Natural killer cell (primary cell): Measurements from ENCODE around the gene CCDC88B. TPM values are rescaled to one million over a fixed set of nuclear protein-coding genes. Genes with fewer than 3 reads are reported as not detected.

Source experiments
- ATAC-seq, 3 donors: fragments of 150-1000 bp in 2 of 3; fragments of 200-7000 bp in 1 of 3; cut with Tn5 transposase; 1 replicate in 1 of 3; 2 replicates in 2 of 3; pipeline ENCODE4 v1.10.0; 2021; ENCODE audit warnings: mild to moderate bottlenecking in 2 of 3, moderate library complexity in 2 of 3
- DNase-seq, 2 donors: peaks; one replicate each; pipeline versions ENCODE4 v3.0.0 to v3.0.0-alpha.2; 2013 to 2021; ENCODE audit warnings: mixed read lengths in 1 of 2
- H3K27ac ChIP-seq: one replicate; pipeline ENCODE4 v1.5.1; 2013; ENCODE audit warnings: mild to moderate bottlenecking, low read length
- H3K27me3 ChIP-seq: one replicate; pipeline ENCODE4 v1.6.1; 2013; ENCODE audit warnings: low read length; ENCODE audit not compliant: control insufficient read depth, insufficient read depth
- H3K36me3 ChIP-seq: one replicate; pipeline ENCODE4 v1.6.1; 2013; ENCODE audit warnings: low read length; ENCODE audit not compliant: control insufficient read depth, insufficient read depth
- H3K4me1 ChIP-seq: one replicate; pipeline ENCODE4 v1.6.1; 2013; ENCODE audit warnings: low read length; ENCODE audit not compliant: control insufficient read depth, insufficient read depth
- H3K4me3 ChIP-seq: one replicate; pipeline ENCODE4 v1.5.1; 2013; ENCODE audit warnings: low read length
- H3K9me3 ChIP-seq: one replicate; pipeline ENCODE4 v1.6.1; 2013; ENCODE audit warnings: low read length; ENCODE audit not compliant: control insufficient read depth, insufficient read depth
- H3K27ac Mint-ChIP-seq, 2 donors: one replicate each; pipeline ENCODE4 v1.8.0; 2022; ENCODE audit warnings: mild to moderate bottlenecking in 2 of 2, mixed read lengths in 2 of 2, moderate library complexity in 1 of 2
- H3K27me3 Mint-ChIP-seq, 2 donors: one replicate each; pipeline ENCODE4 v1.8.0; 2022; ENCODE audit warnings: low read depth in 2 of 2, mixed read lengths in 2 of 2
- H3K36me3 Mint-ChIP-seq: one replicate; pipeline ENCODE4 v1.8.0; 2022; ENCODE audit warnings: mixed read lengths
- H3K4me1 Mint-ChIP-seq, 2 donors: one replicate each; pipeline ENCODE4 v1.8.0; 2022; ENCODE audit warnings: mixed read lengths in 2 of 2
- H3K4me3 Mint-ChIP-seq: one replicate; pipeline ENCODE4 v1.8.0; 2022; ENCODE audit warnings: mild to moderate bottlenecking, moderate library complexity, mixed read lengths
- H3K9me3 Mint-ChIP-seq, 2 donors: one replicate each; pipeline ENCODE4 v1.8.0; 2022; ENCODE audit warnings: mixed read lengths in 2 of 2
- CTCF ChIP-seq: fragments of 200-600 bp; IDR thresholded peaks from one replicate; pipeline ENCODE4 v1.8.0; 2022; ENCODE audit warnings: antibody characterized with exemption
- WGBS: methylation state at CpG from one replicate; pipeline ENCODE4 v1.1.7; 2013; ENCODE audit warnings: missing lambda C conversion rate; ENCODE audit not compliant: insufficient coverage; 5-methylcytosine and 5-hydroxymethylcytosine counted together
- intact Hi-C: fragments of 100-400 bp; cut with micrococcal nuclease; formaldehyde crosslinking; loops from one replicate; pipeline ENCODE4 v1.14.2; 2022
- total RNA-seq, 4 donors: library from RNA; stranded (reverse); fragments of 120-200 nt in 1 of 4; gene quantifications; one replicate each; pipeline versions ENCODE4 v1.2.3 to v1.2.4, GENCODE V29; 2013 to 2022

The CCDC88B gene
- total RNA-seq, 3 donors from 2014 or later (not counting 1 experiment from before 2014, with no cell fraction given) = 262 to 276 (median 272) TPM

- Mint-ChIP-seq H3K4me1 (no peaks in the 10 kb centered on the region), H3K27ac (no peak overlapping the region), H3K9me3 (no peaks in the 10 kb centered on the region), H3K4me3 (no peak overlapping the region), H3K27me3 (no peaks in the 10 kb centered on the region), H3K36me3 (no peaks in the 10 kb centered on the region)
- no peaks in the 10 kb centered on the region for H3K36me3 ChIP-seq
- TF ChIP-seq CTCF = no peak
- 93% methylated on average over 7 of the region's 7 CpGs for WGBS
- no peak overlapping the region for H3K4me3 ChIP-seq
- ATAC-seq (no peak), DNase-seq (no peak)
- intact Hi-C loops = no loop called here
- no peak overlapping the region for H3K27ac ChIP-seq
- H3K4me1 ChIP-seq = no peaks in the 10 kb centered on the region
- no peaks in the 10 kb centered on the region for H3K9me3 ChIP-seq
- H3K27me3 ChIP-seq = no peaks in the 10 kb centered on the region
Measured at GRCh38 chr11:64376071-64376470, 36.1 kb downstream of the CCDC88B start.

- Mint-ChIP-seq H3K4me3 (no peak overlapping the region), H3K27me3 (no peaks in the 10 kb centered on the region), H3K27ac (no peak overlapping the region), H3K36me3 (no peaks in the 10 kb centered on the region), H3K9me3 (no peaks in the 10 kb centered on the region), H3K4me1 (no peaks in the 10 kb centered on the region)
- Histone ChIP-seq H3K4me1 (no peaks in the 10 kb centered on the region), H3K27me3 (no peaks in the 10 kb centered on the region), H3K4me3 (no peak overlapping the region), H3K27ac (no peak overlapping the region), H3K9me3 (no peaks in the 10 kb centered on the region), H3K36me3 (no peaks in the 10 kb centered on the region)
- DNase-seq (no peak), ATAC-seq (no peak)
- TF ChIP-seq CTCF = no peak
- WGBS = 88% methylated on average over 14 of the region's 14 CpGs
- intact Hi-C loops = no loop called here
Measured at GRCh38 chr11:64378335-64378880, 38.4 kb downstream of the CCDC88B start.

GRCh38 chr11:64379160-64379559 is 39.2 kb downstream of the CCDC88B start:
- WGBS = 89% methylated on average over 15 of the region's 15 CpGs
- H3K4me1 Mint-ChIP-seq = no peaks in the 10 kb centered on the region
- H3K27me3 ChIP-seq = no peaks in the 10 kb centered on the region

More at GRCh38 chr11:64379160-64379559, 39.2 kb downstream of the CCDC88B start:
- Mint-ChIP-seq H3K27ac (no peak overlapping the region), H3K27me3 (peaks cover 0 to 2% of the 10 kb centered on the region in 2 donors), H3K4me3 (no peak overlapping the region), H3K9me3 (no peaks in the 10 kb centered on the region), H3K36me3 (no peaks in the 10 kb centered on the region)
- Histone ChIP-seq H3K27ac (no peak overlapping the region), H3K36me3 (no peaks in the 10 kb centered on the region), H3K4me3 (no peak overlapping the region), H3K4me1 (no peaks in the 10 kb centered on the region), H3K9me3 (no peaks in the 10 kb centered on the region)
- no peak for ATAC-seq
- no peak for DNase-seq
- intact Hi-C loops = loop anchor here (1.0 kb wide), 1 partner anchor 30 kb away; no protein-coding TSS in a partner anchor
- TF ChIP-seq CTCF = no peak
